Natural killer cell (primary cell): ENCODE data around the gene MAD1L1. TPM values are rescaled to one million over a fixed set of nuclear protein-coding genes. Genes with fewer than 3 reads are reported as not detected.

Experiments
- ATAC-seq, 3 donors: fragments of 150-1000 bp in 2 of 3; fragments of 200-7000 bp in 1 of 3; cut with Tn5 transposase; 1 replicate in 1 of 3; 2 replicates in 2 of 3; pipeline ENCODE4 v1.10.0; 2021; ENCODE audit warnings: mild to moderate bottlenecking in 2 of 3, moderate library complexity in 2 of 3
- DNase-seq, 2 donors: peaks; one replicate each; pipeline versions ENCODE4 v3.0.0 to v3.0.0-alpha.2; 2013 to 2021; ENCODE audit warnings: mixed read lengths in 1 of 2
- H3K27ac ChIP-seq: one replicate; pipeline ENCODE4 v1.5.1; 2013; ENCODE audit warnings: mild to moderate bottlenecking, low read length
- H3K27me3 ChIP-seq: one replicate; pipeline ENCODE4 v1.6.1; 2013; ENCODE audit warnings: low read length; ENCODE audit not compliant: control insufficient read depth, insufficient read depth
- H3K36me3 ChIP-seq: one replicate; pipeline ENCODE4 v1.6.1; 2013; ENCODE audit warnings: low read length; ENCODE audit not compliant: control insufficient read depth, insufficient read depth
- H3K4me1 ChIP-seq: one replicate; pipeline ENCODE4 v1.6.1; 2013; ENCODE audit warnings: low read length; ENCODE audit not compliant: control insufficient read depth, insufficient read depth
- H3K4me3 ChIP-seq: one replicate; pipeline ENCODE4 v1.5.1; 2013; ENCODE audit warnings: low read length
- H3K9me3 ChIP-seq: one replicate; pipeline ENCODE4 v1.6.1; 2013; ENCODE audit warnings: low read length; ENCODE audit not compliant: control insufficient read depth, insufficient read depth
- H3K27ac Mint-ChIP-seq, 2 donors: one replicate each; pipeline ENCODE4 v1.8.0; 2022; ENCODE audit warnings: mild to moderate bottlenecking in 2 of 2, mixed read lengths in 2 of 2, moderate library complexity in 1 of 2
- H3K27me3 Mint-ChIP-seq, 2 donors: one replicate each; pipeline ENCODE4 v1.8.0; 2022; ENCODE audit warnings: low read depth in 2 of 2, mixed read lengths in 2 of 2
- H3K36me3 Mint-ChIP-seq: one replicate; pipeline ENCODE4 v1.8.0; 2022; ENCODE audit warnings: mixed read lengths
- H3K4me1 Mint-ChIP-seq, 2 donors: one replicate each; pipeline ENCODE4 v1.8.0; 2022; ENCODE audit warnings: mixed read lengths in 2 of 2
- H3K4me3 Mint-ChIP-seq: one replicate; pipeline ENCODE4 v1.8.0; 2022; ENCODE audit warnings: mild to moderate bottlenecking, moderate library complexity, mixed read lengths
- H3K9me3 Mint-ChIP-seq, 2 donors: one replicate each; pipeline ENCODE4 v1.8.0; 2022; ENCODE audit warnings: mixed read lengths in 2 of 2
- WGBS: methylation state at CpG from one replicate; pipeline ENCODE4 v1.1.7; 2013; ENCODE audit warnings: missing lambda C conversion rate; ENCODE audit not compliant: insufficient coverage; 5-methylcytosine and 5-hydroxymethylcytosine counted together
- intact Hi-C: fragments of 100-400 bp; cut with micrococcal nuclease; formaldehyde crosslinking; loops from one replicate; pipeline ENCODE4 v1.14.2; 2022
- total RNA-seq, 4 donors: library from RNA; stranded (reverse); fragments of 120-200 nt in 1 of 4; gene quantifications; one replicate each; pipeline versions ENCODE4 v1.2.3 to v1.2.4, GENCODE V29; 2013 to 2022
- TF ChIP-seq, protein P1 (sequence below): fragments of 200-600 bp; IDR thresholded peaks from one replicate; pipeline ENCODE4 v1.8.0; 2022; ENCODE audit warnings: antibody characterized with exemption

Gene MAD1L1
- total RNA-seq, 3 donors from 2014 or later (not counting 1 experiment from before 2014, with no cell fraction given) = 53.6 to 81.2 (median 77.4) TPM

DNA sequence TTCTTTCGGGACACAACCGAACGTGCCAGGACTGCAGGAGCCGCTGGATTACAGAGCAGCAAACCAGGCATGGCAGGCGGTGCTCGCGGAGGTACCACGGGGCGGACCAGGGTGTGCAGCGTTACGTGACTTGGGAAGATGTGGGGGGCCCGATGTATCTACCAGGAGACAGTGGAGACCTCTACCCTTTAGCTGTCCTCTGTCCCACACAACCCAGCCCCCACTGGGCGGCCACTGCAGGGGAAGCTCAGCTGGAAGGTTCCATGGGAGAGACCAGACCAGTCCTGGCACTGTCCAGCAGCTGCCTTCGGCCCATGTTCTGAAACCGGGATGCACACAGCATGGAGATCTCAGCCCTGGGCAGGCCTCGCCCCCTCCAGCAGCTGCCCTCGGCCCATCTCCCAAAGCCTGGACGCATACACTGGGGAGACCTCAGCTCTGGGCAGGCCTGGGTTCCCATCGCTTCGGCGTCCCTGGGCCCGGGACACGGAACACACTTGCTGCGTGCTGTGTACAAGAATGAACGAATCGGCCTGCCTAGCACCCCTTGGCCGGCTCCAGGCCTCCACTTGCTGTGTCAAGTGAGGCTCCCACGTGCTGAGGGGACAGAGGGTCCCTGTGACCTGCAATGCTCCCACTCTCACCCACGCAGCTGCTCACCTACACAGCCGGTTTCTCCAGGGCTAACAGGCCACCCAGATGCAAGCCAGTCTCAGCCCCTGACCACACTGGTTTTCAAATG lies 385.3 kb downstream of the MAD1L1 start:
- no peak overlapping the region for H3K27ac ChIP-seq
- no peaks in the 10 kb centered on the region for H3K36me3 Mint-ChIP-seq
- H3K4me1 Mint-ChIP-seq = peaks cover 0 to 13% of the 10 kb centered on the region in 2 donors
- no peaks in the 10 kb centered on the region for H3K9me3 ChIP-seq
- WGBS = 96% methylated on average over 30 of the region's 30 CpGs
- H3K27me3 ChIP-seq = no peaks in the 10 kb centered on the region
- TF ChIP-seq, protein P1, sequence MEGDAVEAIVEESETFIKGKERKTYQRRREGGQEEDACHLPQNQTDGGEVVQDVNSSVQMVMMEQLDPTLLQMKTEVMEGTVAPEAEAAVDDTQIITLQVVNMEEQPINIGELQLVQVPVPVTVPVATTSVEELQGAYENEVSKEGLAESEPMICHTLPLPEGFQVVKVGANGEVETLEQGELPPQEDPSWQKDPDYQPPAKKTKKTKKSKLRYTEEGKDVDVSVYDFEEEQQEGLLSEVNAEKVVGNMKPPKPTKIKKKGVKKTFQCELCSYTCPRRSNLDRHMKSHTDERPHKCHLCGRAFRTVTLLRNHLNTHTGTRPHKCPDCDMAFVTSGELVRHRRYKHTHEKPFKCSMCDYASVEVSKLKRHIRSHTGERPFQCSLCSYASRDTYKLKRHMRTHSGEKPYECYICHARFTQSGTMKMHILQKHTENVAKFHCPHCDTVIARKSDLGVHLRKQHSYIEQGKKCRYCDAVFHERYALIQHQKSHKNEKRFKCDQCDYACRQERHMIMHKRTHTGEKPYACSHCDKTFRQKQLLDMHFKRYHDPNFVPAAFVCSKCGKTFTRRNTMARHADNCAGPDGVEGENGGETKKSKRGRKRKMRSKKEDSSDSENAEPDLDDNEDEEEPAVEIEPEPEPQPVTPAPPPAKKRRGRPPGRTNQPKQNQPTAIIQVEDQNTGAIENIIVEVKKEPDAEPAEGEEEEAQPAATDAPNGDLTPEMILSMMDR = no peak
- no peaks in the 10 kb centered on the region for H3K4me1 ChIP-seq
- no peak overlapping the region for H3K4me3 Mint-ChIP-seq
- no peak overlapping the region for H3K4me3 ChIP-seq
- H3K27me3 Mint-ChIP-seq = no peaks in the 10 kb centered on the region
- no peaks in the 10 kb centered on the region for H3K9me3 Mint-ChIP-seq
- intact Hi-C loops = no loop called here
- DNase-seq = no peak
- no peak for ATAC-seq
- no peak overlapping the region for H3K27ac Mint-ChIP-seq
- peaks cover 2% of the 10 kb centered on the region for H3K36me3 ChIP-seq

DNA sequence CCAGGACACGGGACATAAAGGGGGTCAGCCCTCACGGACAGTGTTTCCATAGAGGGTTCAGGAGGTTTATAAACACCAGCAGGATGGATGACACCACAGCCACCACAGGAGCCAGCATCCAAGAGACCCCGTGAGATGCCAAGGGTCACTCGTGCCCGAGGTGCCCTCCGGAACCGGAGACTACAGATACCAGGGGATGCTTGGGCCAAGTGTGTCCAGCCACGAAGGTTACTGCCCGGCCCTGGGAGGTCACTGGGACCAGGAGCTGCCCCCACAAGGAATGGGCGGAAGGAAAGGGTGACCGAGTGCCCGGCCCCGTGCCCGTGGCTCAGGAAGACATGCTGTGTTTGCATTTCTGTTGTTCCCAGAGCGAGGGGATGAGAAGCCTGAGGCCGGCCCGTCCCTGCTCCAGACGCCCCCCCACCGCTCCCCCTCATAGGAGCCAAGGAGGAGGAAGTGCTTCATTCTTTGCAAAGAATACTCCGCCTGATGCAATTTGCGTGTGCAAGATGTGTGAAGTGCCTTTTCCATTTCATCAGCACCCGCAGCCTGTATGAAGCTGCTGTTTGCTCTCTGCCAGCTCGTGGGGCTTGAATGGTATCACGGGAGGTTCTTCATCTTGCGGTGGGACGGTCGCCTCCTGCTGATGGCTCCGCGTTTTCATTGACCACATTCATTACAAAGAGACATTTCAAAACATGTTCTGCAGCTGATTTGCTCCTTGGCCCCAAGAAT lies 386.2 kb downstream of the MAD1L1 start:
- Histone ChIP-seq H3K27ac (no peak overlapping the region), H3K4me1 (no peaks in the 10 kb centered on the region), H3K9me3 (no peaks in the 10 kb centered on the region), H3K4me3 (no peak overlapping the region), H3K27me3 (no peaks in the 10 kb centered on the region), H3K36me3 (peaks cover 2% of the 10 kb centered on the region)
- Mint-ChIP-seq H3K9me3 (no peaks in the 10 kb centered on the region), H3K27ac (no peak overlapping the region), H3K4me1 (peaks cover 0 to 7% of the 10 kb centered on the region in 2 donors), H3K27me3 (no peaks in the 10 kb centered on the region), H3K4me3 (no peak overlapping the region), H3K36me3 (no peaks in the 10 kb centered on the region)
- intact Hi-C loops = no loop called here
- ATAC-seq (no peak), DNase-seq (no peak)
- TF ChIP-seq, protein P1 = no peak
- WGBS = 95% methylated on average over 29 of the region's 29 CpGs

DNA sequence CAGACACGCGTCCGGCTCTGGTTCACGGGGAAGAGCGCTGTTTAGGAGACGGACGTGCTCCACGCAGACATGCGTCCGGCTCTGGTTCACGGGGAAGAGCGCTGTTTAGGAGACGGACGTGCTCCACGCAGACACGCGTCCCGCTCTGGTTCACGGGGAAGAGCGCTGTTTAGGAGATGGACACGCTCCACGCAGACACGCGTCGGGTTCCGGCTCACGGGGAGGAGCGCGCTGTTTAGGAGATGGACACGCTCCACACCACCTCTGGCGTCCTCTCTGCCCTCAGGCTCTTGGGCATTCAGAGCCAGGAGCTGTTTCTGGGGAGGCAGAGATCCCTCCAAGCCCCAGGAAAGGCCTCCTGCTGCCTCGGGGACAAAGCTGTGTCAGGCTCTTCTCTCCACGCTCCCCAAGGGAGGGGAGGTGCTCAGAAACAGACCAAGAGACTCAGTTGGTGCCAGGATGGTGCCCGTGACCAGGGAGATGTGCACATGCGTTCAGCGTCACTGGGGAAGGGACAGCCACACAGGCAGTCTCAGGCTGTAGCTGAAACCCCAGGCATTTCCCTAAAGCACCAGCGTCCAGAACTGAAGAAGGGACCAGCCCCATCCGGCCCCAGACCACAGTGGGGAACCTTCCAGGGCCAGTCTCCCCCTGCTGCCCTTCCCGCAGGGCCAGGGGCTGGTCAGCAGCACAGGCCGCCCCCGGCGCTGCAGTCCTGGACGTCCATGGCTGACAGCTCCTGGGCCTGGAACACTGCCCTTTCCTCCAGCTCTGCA lies 387.0 kb downstream of the MAD1L1 start:
- H3K4me1 ChIP-seq = no peaks in the 10 kb centered on the region
- TF ChIP-seq, protein P1 = no peak
- Mint-ChIP-seq H3K27ac (no peak overlapping the region), H3K27me3 (no peaks in the 10 kb centered on the region), H3K4me1 (peaks cover 0 to 6% of the 10 kb centered on the region in 2 donors), H3K9me3 (no peaks in the 10 kb centered on the region), H3K36me3 (no peaks in the 10 kb centered on the region), H3K4me3 (no peak overlapping the region)
- no peak overlapping the region for H3K4me3 ChIP-seq
- DNase-seq (no peak), ATAC-seq (no peak)
- peaks cover 2% of the 10 kb centered on the region for H3K36me3 ChIP-seq
- H3K9me3 ChIP-seq = no peaks in the 10 kb centered on the region
- H3K27me3 ChIP-seq = no peaks in the 10 kb centered on the region
- intact Hi-C loops = no loop called here
- WGBS = 96% methylated on average over 38 of the region's 43 CpGs
- H3K27ac ChIP-seq = no peak overlapping the region
